A673 (cell line): Measurements from ENCODE around the gene CD4. TPM values are rescaled to one million over a fixed set of nuclear protein-coding genes. Genes with fewer than 3 reads are reported as not detected.

ENCODE experiments used
- BruUV-seq: library from RNA; stranded (reverse); fragments of 400-500 nt; replicated peaks from 2 replicates; lab custom pipeline; 2021; lab: Mats Ljungman, UMichigan
- CTCF ChIA-PET: fragments of 300-600 bp; sonication (Branson Sonifier 250); formaldehyde crosslinking; loops from one replicate; lab custom pipeline; 2022; ENCODE audit warnings: antibody characterized with exemption; lab: Charles Lee
- POLR2A ChIA-PET: fragments of 300-600 bp; sonication (Branson Sonifier 250); formaldehyde crosslinking; loops from one replicate; lab custom pipeline; 2022; ENCODE audit warnings: antibody characterized with exemption; ENCODE audit not compliant: low non-redundant PET; lab: Charles Lee
- DNase-seq: peaks from one replicate; pipeline ENCODE4 v3.0.0-alpha.2; 2015; ENCODE audit warnings: low spot score
- H3K27ac ChIP-seq: fragments of 200-600 bp; sonication (generic); 2 replicates; pipeline ENCODE4 v1.5.1; 2016; ENCODE audit warnings: mixed run types, low read depth, mild to moderate bottlenecking, mixed read lengths, antibody characterized with exemption, low read length; ENCODE audit not compliant: poor library complexity, severe bottlenecking
- H3K27me3 ChIP-seq: fragments of 200-600 bp; sonication (generic); replicated peaks from 2 replicates; pipeline ENCODE4 v1.6.1; 2017; ENCODE audit warnings: mixed run types, low read depth, mild to moderate bottlenecking, mixed read lengths, antibody characterized with exemption, low read length; ENCODE audit not compliant: insufficient read depth, poor library complexity
- H3K36me3 ChIP-seq: fragments of 200-600 bp; sonication (generic); 2 replicates; pipeline ENCODE4 v1.6.1; 2016; ENCODE audit warnings: mixed run types, mild to moderate bottlenecking, mixed read lengths, antibody characterized with exemption, low read length; ENCODE audit not compliant: insufficient read depth, poor library complexity, severe bottlenecking
- H3K4me1 ChIP-seq: fragments of 200-600 bp; sonication (generic); 2 replicates; pipeline ENCODE4 v1.6.1; 2017; ENCODE audit warnings: mixed run types, mild to moderate bottlenecking, mixed read lengths, antibody characterized with exemption, low read length; ENCODE audit not compliant: insufficient read depth, poor library complexity, severe bottlenecking
- H3K4me3 ChIP-seq: fragments of 200-600 bp; sonication (generic); 2 replicates; pipeline ENCODE4 v1.5.1; 2016; ENCODE audit warnings: low read depth, mixed run types, mild to moderate bottlenecking, mixed read lengths, low read length; ENCODE audit not compliant: poor library complexity, severe bottlenecking
- H3K9me3 ChIP-seq: fragments of 200-600 bp; sonication (generic); 2 replicates; pipeline ENCODE4 v1.6.1; 2016; ENCODE audit warnings: mixed run types, low read depth, mild to moderate bottlenecking, mixed read lengths, antibody characterized with exemption, low read length; ENCODE audit not compliant: poor library complexity, severe bottlenecking
- EZH2 ChIP-seq: fragments of 200-600 bp; sonication (generic); IDR thresholded peaks from 2 replicates; pipeline ENCODE4 v1.6.1; 2017; ENCODE audit warnings: borderline replicate concordance, low read depth, mild to moderate bottlenecking, mixed read lengths, antibody characterized with exemption, low read length; ENCODE audit not compliant: poor library complexity, severe bottlenecking
- intact Hi-C: fragments of 100-400 bp; cut with micrococcal nuclease; formaldehyde crosslinking; loops from one replicate; pipeline ENCODE4 v1.10.0; 2022; ENCODE audit not compliant: unreplicated experiment
- total RNA-seq: library from RNA; stranded (reverse); gene quantifications from 2 replicates; pipeline ENCODE4 v1.2.3, GENCODE V29; 2021
- TF ChIP-seq, protein P1 (sequence below): fragments of 300-800, 200-600 bp; sonication (generic); conservative IDR thresholded peaks from 2 replicates; pipeline ENCODE4 v1.5.1; 2017; ENCODE audit warnings: low read depth, mild to moderate bottlenecking, antibody characterized with exemption, low read length, moderate library complexity, mixed read lengths

The CD4 gene
- total RNA-seq, 1 experiment from 2014 or later: not detected

DNA sequence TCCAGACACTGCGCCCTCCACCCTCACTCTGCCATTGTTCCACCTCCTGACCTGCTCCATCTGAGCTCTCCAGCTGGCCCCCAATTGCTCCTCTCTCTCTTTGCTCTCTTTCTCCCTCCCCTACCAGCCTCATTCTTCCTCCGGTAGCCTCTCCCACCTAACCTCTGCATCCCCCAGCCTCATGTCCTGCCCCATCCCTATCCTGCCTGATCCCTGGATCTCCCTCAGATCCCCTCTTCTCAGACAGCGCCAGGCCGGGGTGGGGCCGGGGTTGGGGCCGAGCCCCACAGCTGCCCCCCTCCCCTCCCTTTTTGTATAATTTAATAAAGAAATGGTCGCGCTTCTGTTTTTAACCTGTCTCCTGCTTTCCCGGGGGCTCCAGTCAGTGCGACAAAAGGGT, 18.7 kb upstream of the CD4 start:
- Histone ChIP-seq H3K4me3 (no peak overlapping the region), H3K36me3 (peaks cover 36% of the 10 kb centered on the region), H3K27ac (peak overlapping the region; percentile 40), H3K9me3 (no peaks in the 10 kb centered on the region), H3K27me3 (no peaks in the 10 kb centered on the region), H3K4me1 (peaks cover 20% of the 10 kb centered on the region)
- no TSS peak for BruUV-seq
- TF ChIP-seq, protein P1, sequence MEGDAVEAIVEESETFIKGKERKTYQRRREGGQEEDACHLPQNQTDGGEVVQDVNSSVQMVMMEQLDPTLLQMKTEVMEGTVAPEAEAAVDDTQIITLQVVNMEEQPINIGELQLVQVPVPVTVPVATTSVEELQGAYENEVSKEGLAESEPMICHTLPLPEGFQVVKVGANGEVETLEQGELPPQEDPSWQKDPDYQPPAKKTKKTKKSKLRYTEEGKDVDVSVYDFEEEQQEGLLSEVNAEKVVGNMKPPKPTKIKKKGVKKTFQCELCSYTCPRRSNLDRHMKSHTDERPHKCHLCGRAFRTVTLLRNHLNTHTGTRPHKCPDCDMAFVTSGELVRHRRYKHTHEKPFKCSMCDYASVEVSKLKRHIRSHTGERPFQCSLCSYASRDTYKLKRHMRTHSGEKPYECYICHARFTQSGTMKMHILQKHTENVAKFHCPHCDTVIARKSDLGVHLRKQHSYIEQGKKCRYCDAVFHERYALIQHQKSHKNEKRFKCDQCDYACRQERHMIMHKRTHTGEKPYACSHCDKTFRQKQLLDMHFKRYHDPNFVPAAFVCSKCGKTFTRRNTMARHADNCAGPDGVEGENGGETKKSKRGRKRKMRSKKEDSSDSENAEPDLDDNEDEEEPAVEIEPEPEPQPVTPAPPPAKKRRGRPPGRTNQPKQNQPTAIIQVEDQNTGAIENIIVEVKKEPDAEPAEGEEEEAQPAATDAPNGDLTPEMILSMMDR: no peak
- TF ChIP-seq EZH2: no peak
- POLR2A ChIA-PET: no interaction called here
- CTCF ChIA-PET: no interaction called here
- DNase-seq: no peak
- intact Hi-C loops: no loop called here

DNA sequence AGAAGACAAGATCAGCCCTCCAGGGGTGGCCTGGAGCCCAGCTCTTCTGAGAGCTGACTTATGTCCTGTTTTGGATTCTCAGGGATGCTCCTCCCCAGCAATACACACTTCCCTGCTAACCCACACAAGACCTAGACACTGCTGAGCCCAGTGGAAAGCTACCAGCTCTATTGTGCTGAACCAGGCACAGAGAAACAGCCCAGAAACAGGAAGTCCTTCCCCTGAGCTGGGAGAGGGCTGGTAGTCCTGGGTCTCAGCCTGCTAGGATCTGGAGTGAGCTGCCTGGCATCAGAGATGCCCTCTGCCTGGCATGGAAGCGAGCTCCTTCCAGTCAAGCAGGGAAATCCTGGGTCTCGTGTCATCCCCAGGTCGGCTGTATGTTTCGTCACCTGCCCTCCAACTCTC, 18.2 kb upstream of the CD4 start:
- H3K27ac ChIP-seq: peak overlapping the region; percentile 40
- H3K36me3 ChIP-seq: peaks cover 41% of the 10 kb centered on the region

DNA sequence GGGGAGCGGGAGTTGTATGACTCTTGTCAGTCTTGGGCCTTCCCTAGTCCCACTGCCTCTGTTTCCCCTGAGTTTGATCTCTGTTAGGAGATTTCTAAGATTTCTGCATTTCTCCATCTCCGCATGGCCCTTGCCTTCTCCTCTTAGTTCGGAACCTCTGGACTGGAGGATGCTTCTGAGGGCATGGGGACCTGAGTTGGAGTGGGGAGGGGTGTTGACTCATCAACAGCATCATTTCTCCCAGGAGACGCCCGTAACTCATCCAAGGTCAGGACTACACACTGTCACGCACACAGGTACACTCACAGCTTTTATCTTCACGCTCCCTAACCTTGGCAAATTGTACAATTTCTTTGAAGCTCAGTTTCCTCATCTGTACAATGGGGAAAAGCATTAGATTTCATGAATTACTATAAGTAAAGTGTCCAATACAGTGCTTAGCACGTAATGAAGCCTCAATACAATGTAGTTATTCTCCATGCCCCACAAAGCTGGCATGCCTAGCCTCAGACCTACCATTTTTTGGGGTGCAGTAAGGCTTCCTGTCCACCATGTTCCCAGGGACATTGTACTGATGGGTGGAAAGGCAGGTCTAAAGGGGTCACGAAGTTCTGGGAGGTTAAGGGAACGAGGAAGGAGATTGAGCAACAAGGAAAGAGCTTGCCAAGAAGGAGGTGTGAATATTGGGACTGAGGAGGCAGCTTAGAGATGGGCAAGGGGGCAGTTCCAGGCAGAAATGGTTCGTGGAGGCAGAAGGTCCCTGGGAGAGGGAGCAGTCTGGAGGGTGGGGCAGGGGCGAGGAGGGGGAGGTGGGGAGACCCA, 17.6 kb upstream of the CD4 start:
- POLR2A ChIA-PET: no interaction called here
- CTCF ChIA-PET: interaction anchor here (0.7 kb wide), 1 partner anchor 17 kb away, joined by 6 read pairs; no protein-coding TSS in a partner anchor
- no peaks in the 10 kb centered on the region for H3K9me3 ChIP-seq
- intact Hi-C loops: no loop called here
- H3K27me3 ChIP-seq: no peaks in the 10 kb centered on the region
- DNase-seq: no peak
- peaks cover 17% of the 10 kb centered on the region for H3K4me1 ChIP-seq
- BruUV-seq: no TSS peak
- H3K36me3 ChIP-seq: peaks cover 45% of the 10 kb centered on the region
- TF ChIP-seq EZH2: no peak
- TF ChIP-seq, protein P1: no peak
- no peak overlapping the region for H3K4me3 ChIP-seq
- peak overlapping the region; percentile 40 for H3K27ac ChIP-seq

More for the DNA sequence above, 18.2 kb upstream of the CD4 start:
- BruUV-seq: no TSS peak
- Histone ChIP-seq H3K9me3 (no peaks in the 10 kb centered on the region), H3K27me3 (no peaks in the 10 kb centered on the region), H3K4me3 (no peak overlapping the region), H3K4me1 (peaks cover 17% of the 10 kb centered on the region)
- TF ChIP-seq, protein P1: no peak
- TF ChIP-seq EZH2: no peak
- DNase-seq: no peak
- CTCF ChIA-PET: no interaction called here
- POLR2A ChIA-PET: no interaction called here
- intact Hi-C loops: no loop called here
